HEK293T (cell line): Measurements from ENCODE around the gene ITGB2.

Experiments used
- ARNT ChIP-seq: fragments of 450-650 bp; IDR thresholded peaks from 2 replicates; pipeline ENCODE4 v1.6.1; 2017; ENCODE audit warnings: mild to moderate bottlenecking
- BHLHE40 ChIP-seq: fragments of 450-650 bp; IDR thresholded peaks from 2 replicates; pipeline ENCODE4 v1.6.1; 2016; ENCODE audit warnings: mild to moderate bottlenecking, moderate library complexity, borderline replicate concordance
- ELF4 ChIP-seq: fragments of 450-650 bp; IDR thresholded peaks from 2 replicates; pipeline ENCODE4 v1.6.1; 2017; ENCODE audit warnings: antibody characterized with exemption
- FOXK2 ChIP-seq: fragments of 450-650 bp; IDR thresholded peaks from 2 replicates; pipeline ENCODE4 v1.6.1; 2016; ENCODE audit warnings: mild to moderate bottlenecking
- FOXM1 ChIP-seq: fragments of 450-650 bp; IDR thresholded peaks from 2 replicates; pipeline ENCODE4 v1.6.1; 2017; ENCODE audit warnings: mild to moderate bottlenecking, borderline replicate concordance
- HDGF ChIP-seq: fragments of 450-650 bp; IDR thresholded peaks from 2 replicates; pipeline ENCODE4 v1.6.1; 2017; ENCODE audit warnings: antibody characterized with exemption, borderline replicate concordance
- SP1 ChIP-seq: fragments of 450-650 bp; IDR thresholded peaks from 2 replicates; pipeline ENCODE4 v1.6.1; 2017
- SUZ12 ChIP-seq: fragments of 450-650 bp; IDR thresholded peaks from 2 replicates; pipeline ENCODE4 v1.6.1; 2016; ENCODE audit warnings: mild to moderate bottlenecking
- TARDBP ChIP-seq: fragments of 450-650 bp; IDR thresholded peaks from 2 replicates; pipeline ENCODE4 v1.6.1; 2016

- no peak for TF ChIP-seq SP1
- no peak for TF ChIP-seq FOXK2
- TF ChIP-seq BHLHE40, result no peak
- TF ChIP-seq ELF4, result no peak
- TF ChIP-seq TARDBP, result no peak
- no peak for TF ChIP-seq HDGF
- no peak for TF ChIP-seq ARNT
- no peak for TF ChIP-seq SUZ12
- no peak for TF ChIP-seq FOXM1
Measured at GRCh38 chr21:44960141-44961092, 39.7 kb upstream of the ITGB2 start.
